HL-60/S4 treated with retinoic acid at 250 ng/mL for 4 days and 3 days (cell line): ENCODE measurements around the gene HTT.
"Not testable (repeated sequence)": the region's sequence is repeated elsewhere in the genome, so short reads cannot be mapped to it uniquely, and the experiment has no call there.

Source experiments
- in situ Hi-C: fragments of 300-500 bp; cut with MboI; formaldehyde crosslinking; loops from 2 replicates; pipeline ENCODE4 v1.7.0; 2022; ENCODE audit warnings: low sequenced_read_pairs

HTT gene

GRCh38 chr4:3075652-3075981 is 1.1 kb downstream of the HTT start:
- in situ Hi-C loops, result no loop called here

- in situ Hi-C loops, result no loop called here
These were observed 3.3 kb downstream of the HTT start for GRCh38 chr4:3077796-3078195.

- in situ Hi-C loops, result no loop called here
These were observed 5.2 kb downstream of the HTT start for GRCh38 chr4:3079694-3080123.

GRCh38 chr4:3082925-3083515 is 8.5 kb downstream of the HTT start:
- in situ Hi-C loops, result no loop called here

GRCh38 chr4:3083732-3084131 is 9.3 kb downstream of the HTT start:
- in situ Hi-C loops, result no loop called here

- in situ Hi-C loops, result no loop called here
These were observed 11.6 kb downstream of the HTT start for GRCh38 chr4:3085948-3086670.

GRCh38 chr4:3087115-3087797 is 12.8 kb downstream of the HTT start:
- in situ Hi-C loops, result no loop called here

- in situ Hi-C loops, result no loop called here
These were observed 17.0 kb downstream of the HTT start for GRCh38 chr4:3091464-3091863.

- in situ Hi-C loops, result not testable (repeated sequence)
These were observed 20.2 kb downstream of the HTT start for GRCh38 chr4:3094701-3095100.

- in situ Hi-C loops, result no loop called here
These were observed 21.7 kb downstream of the HTT start for GRCh38 chr4:3096202-3096601.

GRCh38 chr4:3098346-3098745 is 23.9 kb downstream of the HTT start:
- in situ Hi-C loops, result no loop called here

- in situ Hi-C loops, result no loop called here
These were observed 32.1 kb downstream of the HTT start for GRCh38 chr4:3106339-3107186.

- in situ Hi-C loops, result no loop called here
These were observed 32.8 kb downstream of the HTT start for GRCh38 chr4:3107271-3107670.

GRCh38 chr4:3107691-3108121 is 33.2 kb downstream of the HTT start:
- in situ Hi-C loops, result no loop called here

GRCh38 chr4:3108211-3108610 is 33.7 kb downstream of the HTT start:
- in situ Hi-C loops, result no loop called here

GRCh38 chr4:3111461-3111860 is 37.0 kb downstream of the HTT start:
- in situ Hi-C loops, result no loop called here

GRCh38 chr4:3112201-3112600 is 37.7 kb downstream of the HTT start:
- in situ Hi-C loops, result no loop called here

- in situ Hi-C loops, result no loop called here
These were observed 38.4 kb downstream of the HTT start for GRCh38 chr4:3112609-3113469.

- in situ Hi-C loops, result no loop called here
These were observed 39.9 kb downstream of the HTT start for GRCh38 chr4:3114377-3114776.

- in situ Hi-C loops, result no loop called here
These were observed 41.3 kb downstream of the HTT start for GRCh38 chr4:3115637-3116270.
